Breast epithelium (tissue), 3 donors: ENCODE data around the gene GAST.

Source experiments
- CTCF ChIP-seq, 3 donors: fragments of 450-650 bp; IDR thresholded peaks; one replicate each; pipeline ENCODE4 v1.5.1; 2016 to 2017; ENCODE audit warnings: antibody characterized with exemption in 3 of 3, mild to moderate bottlenecking in 3 of 3, moderate library complexity in 3 of 3
- POLR2A ChIP-seq: fragments of 450-650 bp; IDR thresholded peaks from one replicate; pipeline ENCODE4 v1.6.1; 2016; ENCODE audit warnings: antibody characterized with exemption, mild to moderate bottlenecking, moderate library complexity

DNA sequence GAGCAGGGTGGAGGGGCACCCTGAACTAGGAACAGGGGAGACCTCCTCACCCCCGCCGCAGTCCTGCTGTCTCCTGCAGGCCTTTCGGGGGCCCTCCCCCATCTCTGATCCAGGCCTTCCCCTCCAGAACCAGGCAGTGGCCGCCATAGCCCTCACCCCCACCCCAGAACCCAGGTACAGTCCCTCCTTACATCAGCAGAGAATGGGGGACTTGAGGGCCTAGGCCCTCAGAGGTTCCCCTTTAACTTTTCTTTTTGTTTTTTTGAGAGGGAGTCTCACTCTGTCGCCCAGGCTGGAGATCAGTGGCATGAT is 26.6 kb downstream of the GAST start:
- TF ChIP-seq POLR2A: no peak
- no peak for TF ChIP-seq CTCF (IDR thresholded peaks at IDR 0.05)
